ENCODE data around the gene PTPRD.

Gene PTPRD

GRCh38 chr9:8652255-8652654, 1960.5 kb downstream of the PTPRD start:
- in situ Hi-C loops (cut with MboI; ENCODE audit: low pct_unique_long_range_greater_than_20kb, low sequenced_read_pairs, unreplicated experiment), result no loop called here
- no peak for DNase-seq (ENCODE audit: low spot score)
- TF ChIP-seq CTCF (IDR thresholded peaks at IDR 0.05; ENCODE audit: extremely low read depth, insufficient read depth, missing control alignments), result no peak

GRCh38 chr9:8651846-8652215, 1961.0 kb downstream of the PTPRD start:
- in situ Hi-C loops (cut with MboI; ENCODE audit: low pct_unique_long_range_greater_than_20kb, low sequenced_read_pairs, unreplicated experiment), result no loop called here
- DNase-seq (ENCODE audit: low spot score), result no peak
- TF ChIP-seq CTCF (IDR thresholded peaks at IDR 0.05; ENCODE audit: extremely low read depth, insufficient read depth, missing control alignments), result no peak

DNA sequence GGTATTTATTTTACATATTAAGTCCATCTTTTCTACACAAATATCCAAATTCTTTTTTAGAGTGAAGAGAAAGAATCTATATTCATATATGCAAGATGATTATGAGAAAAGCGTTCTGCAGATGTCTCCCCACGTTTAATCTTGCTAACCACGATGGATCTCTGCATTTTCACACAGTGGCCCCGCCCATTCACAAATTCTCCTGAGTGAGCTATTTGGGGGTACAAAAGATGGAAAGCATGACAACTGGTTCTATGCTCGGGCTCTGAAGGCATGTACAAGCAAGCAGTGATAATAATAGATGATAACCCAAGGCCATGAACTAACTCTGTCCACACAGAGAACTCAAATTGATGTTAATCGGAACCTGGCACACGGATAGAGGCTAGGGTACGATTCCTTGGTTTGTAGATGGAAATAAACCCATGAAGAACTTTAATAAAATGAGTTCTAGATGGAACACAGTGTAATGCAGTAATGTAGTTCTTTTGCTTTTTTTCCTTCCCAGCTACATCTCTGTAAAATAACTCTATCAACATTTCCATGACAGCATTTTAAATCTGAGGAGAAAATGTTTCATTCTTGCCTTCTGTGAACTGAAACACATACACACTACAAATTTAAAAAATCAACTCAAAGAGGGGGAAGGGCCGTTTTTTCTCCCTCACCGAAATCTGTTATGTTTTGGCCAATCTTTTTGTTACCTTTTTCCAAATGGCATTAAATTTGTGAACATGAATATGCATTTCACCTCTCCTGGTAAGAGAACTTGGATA, 1961.5 kb downstream of the PTPRD start:
- in situ Hi-C loops (cut with MboI; ENCODE audit: low pct_unique_long_range_greater_than_20kb, low sequenced_read_pairs, unreplicated experiment), result no loop called here
- no peak for DNase-seq (ENCODE audit: low spot score)
- TF ChIP-seq CTCF (IDR thresholded peaks at IDR 0.05; ENCODE audit: extremely low read depth, insufficient read depth, missing control alignments), result no peak

DNA sequence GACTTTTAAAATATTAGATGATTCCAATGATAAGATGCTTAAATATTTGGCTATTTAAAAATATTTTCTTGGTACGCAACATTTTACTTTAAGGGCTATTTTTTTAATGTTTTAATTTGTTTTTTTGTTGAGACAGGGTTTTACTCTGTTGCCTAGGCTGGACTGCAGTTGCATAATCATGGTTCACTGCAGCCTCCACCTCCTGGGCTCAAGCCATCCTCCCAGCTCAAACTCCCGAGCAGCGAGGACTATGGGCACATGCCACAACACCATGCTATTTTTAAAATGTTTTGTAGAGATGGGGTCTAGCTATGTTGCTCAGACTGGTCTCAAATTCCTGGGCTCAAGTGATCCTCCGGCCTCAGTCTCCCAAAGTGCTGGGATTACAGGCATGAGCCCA, 1963.0 kb downstream of the PTPRD start:
- TF ChIP-seq CTCF (IDR thresholded peaks at IDR 0.05; ENCODE audit: extremely low read depth, insufficient read depth, missing control alignments), result no peak
- no peak for DNase-seq (ENCODE audit: low spot score)
- in situ Hi-C loops (cut with MboI; ENCODE audit: low pct_unique_long_range_greater_than_20kb, low sequenced_read_pairs, unreplicated experiment), result no loop called here

DNA sequence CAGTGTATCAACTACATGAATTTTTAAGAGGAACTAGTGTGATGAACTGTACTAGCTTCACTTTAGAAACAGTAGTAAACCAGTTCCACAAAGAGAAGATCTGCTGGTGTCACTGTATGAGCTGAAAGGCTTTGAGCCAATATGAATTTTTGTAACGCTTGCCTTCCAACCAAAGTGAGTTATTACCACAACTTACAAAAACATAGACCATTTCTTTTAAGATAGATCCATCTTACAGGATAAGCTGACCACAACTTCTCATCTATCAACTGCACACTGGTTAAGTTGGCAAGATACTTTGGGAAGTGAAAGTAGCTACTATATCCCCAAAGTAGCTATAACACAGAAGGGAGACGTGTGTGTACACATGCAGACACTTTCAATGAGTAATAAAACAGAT, 1963.6 kb downstream of the PTPRD start:
- DNase-seq (ENCODE audit: low spot score), result no peak
- in situ Hi-C loops (cut with MboI; ENCODE audit: low pct_unique_long_range_greater_than_20kb, low sequenced_read_pairs, unreplicated experiment), result no loop called here
- TF ChIP-seq CTCF (IDR thresholded peaks at IDR 0.05; ENCODE audit: extremely low read depth, insufficient read depth, missing control alignments), result no peak

DNA sequence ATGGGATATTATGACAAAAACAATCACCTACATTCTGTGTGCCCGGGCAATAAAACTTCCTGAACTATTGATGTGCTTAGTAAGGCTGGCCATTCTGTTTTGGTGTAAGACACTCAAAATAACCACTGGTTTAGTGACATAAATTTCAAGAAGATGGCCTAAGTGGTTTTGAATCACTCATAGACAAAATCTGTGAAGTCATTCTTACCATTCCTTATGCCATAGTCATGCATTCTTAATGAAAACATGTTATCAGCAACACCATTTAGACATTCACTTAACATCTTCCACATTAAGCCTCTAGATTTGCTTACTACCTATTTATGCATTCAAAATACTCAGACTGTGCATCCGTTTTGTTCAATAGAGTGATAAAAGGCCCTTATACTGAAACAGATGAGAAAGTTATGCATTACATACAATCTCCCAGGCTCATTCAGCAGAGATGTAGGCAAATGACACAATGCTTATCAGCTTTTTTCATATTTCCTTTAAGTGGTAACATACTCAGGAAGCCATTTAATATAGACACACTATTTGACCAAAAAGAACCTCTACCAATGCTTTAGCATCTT, 1964.4 kb downstream of the PTPRD start:
- no peak for DNase-seq (ENCODE audit: low spot score)
- TF ChIP-seq CTCF (IDR thresholded peaks at IDR 0.05; ENCODE audit: extremely low read depth, insufficient read depth, missing control alignments), result no peak
- in situ Hi-C loops (cut with MboI; ENCODE audit: low pct_unique_long_range_greater_than_20kb, low sequenced_read_pairs, unreplicated experiment), result no loop called here

Measured in GM13977 (cell line).